NCI-H1436 treated with DMSO at 0.1 percent for 48 hours (cell line): ENCODE results near the gene TMEM207.

ENCODE experiments used
- DNase-seq: peaks from one replicate; lab custom pipeline; 2025; lab: John Stamatoyannopoulos, UW

The TMEM207 gene

GRCh38 chr3:190385731-190386688, 63.7 kb downstream of the TMEM207 start:
- no peak for DNase-seq

DNA sequence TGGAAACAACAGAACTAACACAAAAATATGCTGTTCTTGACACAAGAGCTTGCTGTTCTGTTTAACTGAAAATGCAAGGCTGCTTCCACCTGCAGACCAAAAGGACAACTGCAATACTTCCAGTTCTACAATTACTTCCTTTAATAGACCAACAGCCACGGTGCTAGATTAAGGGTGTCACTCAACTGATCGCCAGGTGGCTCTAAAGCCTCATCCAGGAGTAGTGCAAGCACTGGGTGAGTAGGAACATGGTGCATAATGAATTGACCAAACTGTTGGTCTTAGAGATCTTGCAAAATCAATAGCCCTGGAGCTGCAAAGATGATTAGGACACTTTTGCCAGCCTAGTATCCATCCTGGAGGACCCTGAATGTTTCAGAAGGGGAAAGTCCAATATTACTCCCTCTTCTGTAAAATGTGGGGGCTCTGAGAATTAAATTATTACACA, 65.4 kb downstream of the TMEM207 start:
- DNase-seq: no peak

DNA sequence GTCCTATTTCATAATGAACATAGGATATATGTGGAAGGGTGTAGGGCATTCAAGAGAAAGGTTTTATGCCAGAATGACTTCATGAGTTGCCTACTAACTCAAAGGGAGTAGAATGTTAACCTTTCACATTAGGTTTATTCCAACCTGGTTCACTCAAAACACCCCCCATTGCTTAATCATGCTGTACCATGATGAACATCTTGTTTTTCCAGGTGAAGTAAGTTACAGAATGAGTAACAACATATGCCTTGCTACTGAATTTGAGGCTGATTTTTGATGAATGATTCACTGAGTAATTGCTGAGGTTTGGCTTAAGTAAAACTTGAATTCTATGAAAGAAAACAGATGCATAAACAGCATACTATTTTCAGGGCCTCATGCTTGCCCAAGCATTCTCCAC, 67.6 kb downstream of the TMEM207 start:
- no peak for DNase-seq

DNA sequence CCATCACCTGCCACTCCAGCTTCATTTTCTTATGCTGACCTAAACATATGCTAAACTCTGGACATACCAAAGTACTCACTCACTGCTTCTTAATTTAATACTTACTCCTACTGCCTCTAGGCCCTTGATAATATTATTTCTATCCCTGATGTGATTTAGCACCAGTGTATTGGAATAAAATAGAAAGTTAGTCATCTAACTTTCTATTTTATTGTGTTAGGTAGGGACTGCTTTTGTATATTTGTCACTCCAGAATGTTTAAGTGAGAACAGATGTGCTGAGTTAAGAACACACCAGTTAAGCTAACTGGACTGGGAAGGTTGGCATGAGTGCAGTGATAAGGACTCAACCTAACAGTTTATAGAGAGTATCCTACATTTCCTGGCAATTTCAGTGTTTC, 68.3 kb downstream of the TMEM207 start:
- no peak for DNase-seq

GRCh38 chr3:190380184-190380583, 69.5 kb downstream of the TMEM207 start:
- DNase-seq: no peak
